IMR-90 (cell line): ENCODE measurements around the gene DUSP28. TPM values are rescaled to one million over a fixed set of nuclear protein-coding genes. Genes with fewer than 3 reads are reported as not detected.

Experiments
- ATAC-seq: fragments of 200-7000 bp; cut with Tn5 transposase; 2 replicates; pipeline ENCODE4 v1.9.1; 2020; ENCODE audit warnings: low read depth, mild to moderate bottlenecking, moderate library complexity
- BruUV-seq: library from RNA; stranded (reverse); fragments of 400-500 nt; replicated peaks from 2 replicates; lab custom pipeline; 2021; lab: Mats Ljungman, UMichigan
- CTCF ChIA-PET: fragments of 300-600 bp; formaldehyde crosslinking; extraction: SDS; loops from one replicate; lab custom pipeline; 2021; ENCODE audit warnings: antibody characterized with exemption; lab: Yijun Ruan, JAX
- POLR2A ChIA-PET: fragments of 300-600 bp; sonication (Branson Sonifier 250); formaldehyde crosslinking; loops from one replicate; lab custom pipeline; 2022; ENCODE audit warnings: antibody characterized with exemption; ENCODE audit not compliant: unreplicated experiment; lab: Charles Lee
- DNase-seq: peaks from one replicate; pipeline ENCODE4 v3.0.0; 2013
- H2AFZ ChIP-seq: replicated peaks from 2 replicates; pipeline ENCODE3; 2013; ENCODE audit warnings: low read length, mild to moderate bottlenecking; ENCODE audit not compliant: poor library complexity
- H2AK5ac ChIP-seq: 2 replicates; pipeline ENCODE4 v1.6.1; 2013; ENCODE audit warnings: low read depth, low read length, inconsistent platforms
- H2AK9ac ChIP-seq: replicated peaks from 2 replicates; pipeline ENCODE3; 2013; ENCODE audit warnings: mild to moderate bottlenecking, low read depth, low read length, moderate library complexity; ENCODE audit not compliant: poor library complexity
- H2BK120ac ChIP-seq: 2 replicates; pipeline ENCODE4 v1.6.1; 2013; ENCODE audit warnings: low read depth, low read length, inconsistent platforms
- H2BK15ac ChIP-seq: 3 replicates; pipeline ENCODE4 v1.6.1; 2013; ENCODE audit warnings: low read depth, low read length, inconsistent platforms
- H2BK20ac ChIP-seq: 2 replicates; pipeline ENCODE4 v1.6.1; 2013; ENCODE audit warnings: low read depth, mild to moderate bottlenecking, inconsistent platforms, low read length, moderate library complexity
- H2BK5ac ChIP-seq: 2 replicates; pipeline ENCODE4 v1.6.1; 2013; ENCODE audit warnings: mild to moderate bottlenecking, low read depth, low read length, inconsistent platforms; ENCODE audit not compliant: poor library complexity, severe bottlenecking
- H3K14ac ChIP-seq: replicated peaks from 2 replicates; pipeline ENCODE4 v1.6.1; 2013; ENCODE audit warnings: low read depth, low read length, inconsistent platforms
- H3K18ac ChIP-seq: 2 replicates; pipeline ENCODE4 v1.6.1; 2013; ENCODE audit warnings: low read depth, low read length, control low read depth
- H3K23ac ChIP-seq: 2 replicates; pipeline ENCODE4 v1.6.1; 2013; ENCODE audit warnings: low read depth, low read length, inconsistent platforms
- H3K27ac ChIP-seq: 2 replicates; pipeline ENCODE4 v1.5.1; 2013; ENCODE audit warnings: mild to moderate bottlenecking, control low read depth, low read length; ENCODE audit not compliant: insufficient read depth
- H3K27me3 ChIP-seq: 2 replicates; pipeline ENCODE4 v1.6.1; 2013; ENCODE audit warnings: low read length; ENCODE audit not compliant: control insufficient read depth, insufficient read depth
- H3K36me3 ChIP-seq: 2 replicates; pipeline ENCODE4 v1.6.1; 2013; ENCODE audit warnings: low read length, mixed read lengths; ENCODE audit not compliant: control insufficient read depth, insufficient read depth
- H3K4ac ChIP-seq: 2 replicates; pipeline ENCODE4 v1.6.1; 2013; ENCODE audit warnings: low read depth, low read length, inconsistent platforms
- H3K4me1 ChIP-seq: 2 replicates; pipeline ENCODE4 v1.6.1; 2013; ENCODE audit warnings: low read length, mixed read lengths; ENCODE audit not compliant: control insufficient read depth, insufficient read depth
- H3K4me2 ChIP-seq: 2 replicates; pipeline ENCODE4 v1.6.1; 2013; ENCODE audit warnings: low read depth, mild to moderate bottlenecking, control low read depth, low read length, moderate library complexity
- H3K4me3 ChIP-seq: 2 replicates; pipeline ENCODE4 v1.5.1; 2013; ENCODE audit warnings: low read depth, mild to moderate bottlenecking, control low read depth, low read length, moderate library complexity; ENCODE audit not compliant: insufficient read depth
- H3K56ac ChIP-seq: 2 replicates; pipeline ENCODE4 v1.6.1; 2013; ENCODE audit warnings: low read length, inconsistent platforms; ENCODE audit not compliant: insufficient read depth; ENCODE audit errors: extremely low read depth
- H3K79me1 ChIP-seq, 2 experiments: 2 replicates each; pipeline ENCODE4 v1.6.1; 2013; ENCODE audit warnings: low read length in 2 of 2, inconsistent platforms in 1 of 2, low read depth in 1 of 2
- H3K9ac ChIP-seq: 2 replicates; pipeline ENCODE4 v1.6.1; 2013; ENCODE audit warnings: low read depth, low read length, control low read depth
- H3K9me1 ChIP-seq: 2 replicates; pipeline ENCODE4 v1.6.1; 2013; ENCODE audit warnings: low read length, inconsistent platforms; ENCODE audit not compliant: insufficient read depth
- H3K9me3 ChIP-seq: 2 replicates; pipeline ENCODE4 v1.6.1; 2013; ENCODE audit warnings: low read length; ENCODE audit not compliant: control insufficient read depth, insufficient read depth
- H4K20me1 ChIP-seq: 2 replicates; pipeline ENCODE4 v1.6.1; 2013; ENCODE audit warnings: low read length, inconsistent platforms; ENCODE audit not compliant: insufficient read depth
- H4K5ac ChIP-seq: 2 replicates; pipeline ENCODE4 v1.6.1; 2013; ENCODE audit warnings: mild to moderate bottlenecking, low read depth, low read length, control low read depth
- H4K8ac ChIP-seq, 2 experiments: 2 replicates each; pipeline ENCODE4 v1.6.1; 2013; ENCODE audit warnings: low read depth in 2 of 2, low read length in 2 of 2, control low read depth in 1 of 2, inconsistent platforms in 1 of 2
- H4K91ac ChIP-seq: 2 replicates; pipeline ENCODE4 v1.6.1; 2013; ENCODE audit warnings: low read depth, low read length, inconsistent platforms; ENCODE audit not compliant: insufficient read depth
- BHLHE40 ChIP-seq: fragments of 150-350 bp; IDR thresholded peaks from 2 replicates; pipeline ENCODE4 v1.6.1; 2016; ENCODE audit warnings: mild to moderate bottlenecking, low read depth, low read length
- CTCF ChIP-seq: conservative IDR thresholded peaks from 2 replicates; pipeline ENCODE4 v1.5.1; 2012; ENCODE audit warnings: mild to moderate bottlenecking, low read depth, low read length, improper control_type of control experiment
- ELK1 ChIP-seq: fragments of 150-350 bp; IDR thresholded peaks from 2 replicates; pipeline ENCODE4 v1.6.1; 2016; ENCODE audit warnings: low read depth, mild to moderate bottlenecking, low read length, moderate library complexity, borderline replicate concordance
- MAZ ChIP-seq: IDR thresholded peaks from 2 replicates; pipeline ENCODE4 v1.6.1; 2012; ENCODE audit warnings: low read depth, mild to moderate bottlenecking, low read length, improper control_type of control experiment, moderate library complexity, borderline replicate concordance
- NFE2L2 ChIP-seq: fragments of 150-350 bp; IDR thresholded peaks from 2 replicates; pipeline ENCODE4 v1.6.1; 2016; ENCODE audit warnings: low read depth, mild to moderate bottlenecking, low read length
- RCOR1 ChIP-seq: IDR thresholded peaks from 2 replicates; pipeline ENCODE4 v1.6.1; 2012; ENCODE audit warnings: mild to moderate bottlenecking, low read length, improper control_type of control experiment; ENCODE audit not compliant: insufficient replicate concordance
- SMC3 ChIP-seq: fragments of 150-350 bp; IDR thresholded peaks from 2 replicates; pipeline ENCODE4 v1.6.1; 2016; ENCODE audit warnings: low read depth, mild to moderate bottlenecking, antibody characterized with exemption, low read length, moderate library complexity
- WGBS, 2 experiments: methylation state at CpG; one replicate each; pipeline versions ENCODE4 v1.1.5 to v1.1.7; 2013; ENCODE audit warnings: missing lambda C conversion rate in 2 of 2; ENCODE audit not compliant: insufficient read length in 1 of 2; ENCODE audit errors: extremely low coverage in 2 of 2; 5-methylcytosine and 5-hydroxymethylcytosine counted together
- dilution Hi-C: fragments of 300-500 bp; cut with HindIII; formaldehyde crosslinking; loops from one replicate; pipeline ENCODE4 v1.14.3; 2018; ENCODE audit warnings: low sequenced_read_pairs; ENCODE audit not compliant: unreplicated experiment
- in situ Hi-C: fragments of 300-500 bp; cut with MboI; formaldehyde crosslinking; loops from 3 replicates; pipeline ENCODE4 v1.14.3; 2019; ENCODE audit warnings: low sequenced_read_pairs, inconsistent platforms, mixed read lengths
- intact Hi-C: fragments of 100-400 bp; cut with micrococcal nuclease; formaldehyde crosslinking; loops from 2 replicates; pipeline ENCODE4 v1.10.0; 2022
- polyA plus RNA-seq, 3 experiments: library from polyadenylated mRNA; depleted of rRNA; stranded (reverse); fragments of >200 nt; gene quantifications; 2 replicates each; pipeline ENCODE4 v1.2.3, GENCODE V29; 2012; ENCODE audit warnings: low replicate concordance in 1 of 3
- total RNA-seq: library from RNA; depleted of rRNA; stranded (reverse); fragments of >200 nt; gene quantifications from 2 replicates; pipeline ENCODE4 v1.2.3, GENCODE V29; 2012
- TF ChIP-seq, protein P1 (sequence below): fragments of 150-350 bp; IDR thresholded peaks from 2 replicates; pipeline ENCODE4 v1.6.1; 2017; ENCODE audit warnings: mild to moderate bottlenecking, antibody characterized with exemption, low read length, low read depth

The DUSP28 gene
- total and polyA plus RNA-seq, 2 of the 4 experiments (the other 2 are of a cell fraction), result 1.1 to 3.3 TPM

DNA sequence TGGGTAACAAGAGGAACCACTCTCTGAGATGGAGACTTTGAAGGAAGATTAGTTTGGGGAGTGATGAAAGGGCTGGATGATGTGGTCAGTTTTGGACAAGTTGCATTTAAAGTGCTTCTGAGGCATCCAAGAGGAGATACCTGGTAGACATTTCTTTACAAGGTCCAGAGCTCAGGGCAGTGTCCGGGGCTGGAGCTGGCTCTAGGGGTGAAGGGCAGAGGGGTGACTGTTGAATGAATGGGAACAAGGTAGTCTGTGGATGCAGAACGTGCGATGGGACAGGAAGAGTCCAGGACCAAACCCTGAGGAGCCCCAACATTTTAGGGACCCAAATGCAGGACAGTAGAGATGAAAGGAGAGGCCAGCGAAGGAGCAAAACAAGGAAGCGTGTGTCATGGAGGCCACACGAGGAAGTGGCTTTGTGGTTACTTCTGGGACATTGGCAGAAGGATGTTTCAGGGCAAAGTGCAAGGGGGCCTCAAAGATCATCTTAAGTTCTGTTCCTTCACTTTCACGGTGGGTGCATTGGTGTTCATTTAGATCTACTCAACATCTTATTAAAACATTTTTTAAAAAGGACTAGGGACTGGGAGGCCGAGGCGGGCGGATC, 51.5 kb downstream of the DUSP28 start:
- no peak overlapping the region for H3K4me3 ChIP-seq
- DNase-seq (no peak), ATAC-seq (no peak)
- no peak overlapping the region for H4K5ac ChIP-seq
- in situ Hi-C loops, result no loop called here
- H3K18ac ChIP-seq, result no peak overlapping the region
- peaks cover 8% of the 10 kb centered on the region for H3K4me1 ChIP-seq
- no peak overlapping the region for H2AK9ac ChIP-seq
- no peak overlapping the region for H2BK20ac ChIP-seq
- no peak overlapping the region for H3K56ac ChIP-seq
- no peak overlapping the region for H4K91ac ChIP-seq
- H3K27ac ChIP-seq, result no peak overlapping the region
- no peak overlapping the region for H2AK5ac ChIP-seq
- H3K23ac ChIP-seq, result no peak overlapping the region
- no peak overlapping the region for H3K9ac ChIP-seq
- whole genome bisulfite sequencing, 2 experiments, result 84% methylated on average over 4 of the region's 10 CpGs; no CpG with 5 or more reads in 1 of the 2 experiments
- no peak overlapping the region for H3K4ac ChIP-seq
- H4K20me1 ChIP-seq, result no peaks in the 10 kb centered on the region
- H3K79me1 ChIP-seq, result no peaks in the 10 kb centered on the region
- CTCF ChIA-PET, result no interaction called here
- H2AFZ ChIP-seq, result no peak overlapping the region
- H3K9me1 ChIP-seq, result no peaks in the 10 kb centered on the region
- no peaks in the 10 kb centered on the region for H3K36me3 ChIP-seq
- no peak overlapping the region for H2BK15ac ChIP-seq
- POLR2A ChIA-PET, result no interaction called here
- no peak overlapping the region for H4K8ac ChIP-seq
- no peaks in the 10 kb centered on the region; the same call in 1 of the 2 replicates for H3K9me3 ChIP-seq
- dilution Hi-C loops, result no loop called here
- H3K14ac ChIP-seq, result no peak overlapping the region
- no TSS peak for BruUV-seq
- H3K27me3 ChIP-seq, result no peaks in the 10 kb centered on the region
- no peak overlapping the region for H2BK5ac ChIP-seq
- intact Hi-C loops, result no loop called here
- no peak for TF ChIP-seq MAZ
- TF ChIP-seq CTCF, result no peak
- TF ChIP-seq, protein P1, sequence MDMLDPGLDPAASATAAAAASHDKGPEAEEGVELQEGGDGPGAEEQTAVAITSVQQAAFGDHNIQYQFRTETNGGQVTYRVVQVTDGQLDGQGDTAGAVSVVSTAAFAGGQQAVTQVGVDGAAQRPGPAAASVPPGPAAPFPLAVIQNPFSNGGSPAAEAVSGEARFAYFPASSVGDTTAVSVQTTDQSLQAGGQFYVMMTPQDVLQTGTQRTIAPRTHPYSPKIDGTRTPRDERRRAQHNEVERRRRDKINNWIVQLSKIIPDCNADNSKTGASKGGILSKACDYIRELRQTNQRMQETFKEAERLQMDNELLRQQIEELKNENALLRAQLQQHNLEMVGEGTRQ, result no peak
- TF ChIP-seq SMC3, result no peak
- TF ChIP-seq ELK1, result no peak
- TF ChIP-seq RCOR1, result no peak
- no peak for TF ChIP-seq BHLHE40
- no peak for TF ChIP-seq NFE2L2
- no peak overlapping the region for H2BK120ac ChIP-seq
- no peak overlapping the region for H3K4me2 ChIP-seq
